Type B pancreatic cell (in vitro differentiated cells): ENCODE measurements around the gene KEL. TPM values are rescaled to one million over a fixed set of nuclear protein-coding genes. Genes with fewer than 3 reads are reported as not detected.

Source experiments
- DNase-seq: peaks from one replicate; pipeline ENCODE4 v3.0.0; 2021; ENCODE audit warnings: mixed read lengths; ENCODE audit not compliant: unreplicated experiment; ENCODE audit errors: extremely low spot score
- H3K27ac Mint-ChIP-seq: 2 replicates; pipeline ENCODE4 v1.8.0; 2021; ENCODE audit warnings: mild to moderate bottlenecking, mixed read lengths
- H3K27me3 Mint-ChIP-seq: 2 replicates; pipeline ENCODE4 v1.8.0; 2021; ENCODE audit warnings: mixed read lengths
- H3K36me3 Mint-ChIP-seq: 2 replicates; pipeline ENCODE4 v1.8.0; 2021; ENCODE audit warnings: mixed read lengths
- H3K4me1 Mint-ChIP-seq: one replicate; pipeline ENCODE4 v1.8.0; 2021; ENCODE audit warnings: mixed read lengths; ENCODE audit not compliant: unreplicated experiment
- H3K4me3 Mint-ChIP-seq: 2 replicates; pipeline ENCODE4 v1.8.0; 2021; ENCODE audit warnings: mild to moderate bottlenecking, mixed read lengths
- H3K9me3 Mint-ChIP-seq: 2 replicates; pipeline ENCODE4 v1.8.0; 2021; ENCODE audit warnings: mixed read lengths
- CTCF ChIP-seq: fragments of 200-600 bp; sonication (generic); conservative IDR thresholded peaks from 2 replicates; pipeline ENCODE4 v1.5.0; 2021; ENCODE audit warnings: antibody characterized with exemption, mild to moderate bottlenecking
- total RNA-seq: library from RNA; stranded (reverse); gene quantifications from 2 replicates; pipeline ENCODE4 v1.2.1, GENCODE V29; 2021; ENCODE audit warnings: low replicate concordance

The KEL gene
- total RNA-seq, 1 donor from 2014 or later, result 2.8 TPM

GRCh38 chr7:142933624-142934023, 28.5 kb downstream of the KEL start, which contains the start of gene TRPV5:
TRPV5 (minus strand) TSS chr7:142933746; CDS start chr7:142933459, 287 bp downstream.
- no peaks in the 10 kb centered on the region for H3K9me3 Mint-ChIP-seq
- no peaks in the 10 kb centered on the region for H3K4me1 Mint-ChIP-seq
- DNase-seq, result no peak
- peaks cover 9% of the 10 kb centered on the region for H3K27me3 Mint-ChIP-seq
- no peaks in the 10 kb centered on the region for H3K36me3 Mint-ChIP-seq
- H3K27ac Mint-ChIP-seq, result no peak within 1 kb of the TSS
- no peak within 1 kb of the TSS for H3K4me3 Mint-ChIP-seq
- TF ChIP-seq CTCF, result no peak

- H3K36me3 Mint-ChIP-seq, result no peaks in the 10 kb centered on the region
- no peak for TF ChIP-seq CTCF
- DNase-seq, result no peak
- H3K27ac Mint-ChIP-seq, result no peak overlapping the region
- no peak overlapping the region for H3K4me3 Mint-ChIP-seq
- H3K9me3 Mint-ChIP-seq, result no peaks in the 10 kb centered on the region
- peaks cover 8% of the 10 kb centered on the region for H3K27me3 Mint-ChIP-seq
- H3K4me1 Mint-ChIP-seq, result no peaks in the 10 kb centered on the region
Observed at GRCh38 chr7:142933092-142933475, 29.1 kb downstream of the KEL start.

DNA sequence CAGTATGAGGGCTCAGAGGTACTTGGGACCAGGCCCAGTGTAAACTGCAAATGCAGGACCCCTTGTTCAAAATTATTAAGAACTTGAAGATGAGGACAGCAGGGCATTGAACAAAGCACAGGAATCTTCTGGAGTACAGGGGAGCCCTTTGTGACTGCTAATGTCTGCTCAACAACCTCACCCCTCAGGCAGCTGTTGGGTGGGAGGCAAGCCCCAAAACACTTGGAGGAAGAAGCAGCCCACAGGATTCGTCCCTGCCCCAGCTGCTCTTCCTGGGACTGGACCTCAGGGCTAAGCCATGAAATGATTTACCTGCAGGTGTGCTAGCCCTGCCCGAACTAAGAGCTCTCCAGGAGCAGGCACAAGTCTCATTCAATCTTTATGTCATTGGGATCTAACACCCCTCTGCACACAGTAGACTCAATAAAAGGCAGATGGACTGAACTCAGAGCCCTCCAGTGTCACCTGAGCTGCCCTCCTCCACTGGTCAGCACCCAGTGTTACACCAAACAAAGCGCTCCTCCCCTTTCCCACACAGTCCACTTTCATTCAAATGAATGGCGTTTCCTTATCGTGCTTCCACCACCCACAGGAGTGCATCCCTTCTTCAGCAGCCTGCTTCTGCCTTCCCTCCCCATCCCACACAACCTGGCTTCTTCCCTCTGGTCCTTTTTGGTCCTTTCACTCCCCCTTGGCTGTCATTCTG, 29.6 kb downstream of the KEL start:
- peaks cover 8% of the 10 kb centered on the region for H3K27me3 Mint-ChIP-seq
- DNase-seq, result no peak
- no peaks in the 10 kb centered on the region for H3K4me1 Mint-ChIP-seq
- no peak overlapping the region for H3K4me3 Mint-ChIP-seq
- TF ChIP-seq CTCF, result no peak
- H3K36me3 Mint-ChIP-seq, result no peaks in the 10 kb centered on the region
- H3K9me3 Mint-ChIP-seq, result no peaks in the 10 kb centered on the region
- H3K27ac Mint-ChIP-seq, result no peak overlapping the region

DNA sequence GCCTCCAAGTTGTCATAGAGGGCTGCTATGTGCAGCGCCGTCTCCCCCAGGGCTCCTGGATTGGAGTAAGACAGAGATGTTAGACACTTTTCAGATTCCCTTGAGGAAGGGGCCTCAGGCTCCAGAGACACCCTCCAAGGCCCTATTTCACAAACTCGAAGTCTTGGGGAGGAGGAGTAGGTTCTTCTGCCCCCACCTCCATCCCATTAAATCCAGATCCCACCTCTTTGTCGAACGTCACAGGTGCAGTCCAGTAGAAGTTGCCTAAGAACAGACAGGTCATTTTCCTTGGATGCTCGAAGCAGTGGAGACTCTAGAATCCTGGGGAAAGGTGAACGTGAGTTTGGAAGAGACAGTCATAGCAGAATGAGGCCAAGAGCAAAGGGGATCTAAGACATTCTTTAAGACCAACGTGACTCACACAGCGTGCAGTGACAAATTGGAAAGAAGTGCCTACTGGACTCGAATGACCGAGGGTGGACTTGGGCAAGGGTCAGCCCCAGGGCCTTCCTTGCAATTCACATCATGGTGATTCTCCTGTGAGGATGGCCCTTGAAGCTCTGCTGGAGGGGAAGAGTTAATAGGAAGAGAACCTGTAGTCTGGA, 31.9 kb downstream of the KEL start:
- no peaks in the 10 kb centered on the region for H3K4me1 Mint-ChIP-seq
- no peak overlapping the region for H3K4me3 Mint-ChIP-seq

DNA sequence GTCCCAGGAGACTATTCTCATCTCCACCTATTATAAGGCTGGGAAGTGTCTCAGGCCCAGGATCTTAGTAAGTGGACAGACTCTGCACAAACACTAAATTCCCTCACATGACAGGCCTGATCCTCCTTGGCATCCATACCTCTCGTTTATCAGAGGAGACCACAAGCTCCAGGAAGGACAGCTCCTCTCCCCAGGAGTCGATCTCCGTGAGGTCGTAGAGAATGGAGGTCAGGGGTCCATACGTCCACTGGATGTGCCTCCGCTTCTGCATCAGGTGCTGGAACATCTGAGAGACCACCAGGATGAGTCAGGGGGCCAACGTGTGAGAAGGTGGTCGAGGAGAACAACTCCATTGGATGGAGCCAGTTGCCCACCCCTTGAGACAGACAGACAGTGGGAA, 34.2 kb downstream of the KEL start:
- Mint-ChIP-seq H3K4me1 (no peaks in the 10 kb centered on the region), H3K27me3 (peaks cover 7% of the 10 kb centered on the region), H3K36me3 (no peaks in the 10 kb centered on the region), H3K27ac (no peak overlapping the region), H3K4me3 (no peak overlapping the region), H3K9me3 (peaks cover 5% of the 10 kb centered on the region)
- no peak for DNase-seq
- no peak for TF ChIP-seq CTCF

More for the DNA sequence above, 31.9 kb downstream of the KEL start:
- Mint-ChIP-seq H3K9me3 (peaks cover 5% of the 10 kb centered on the region), H3K36me3 (no peaks in the 10 kb centered on the region), H3K27me3 (peaks cover 8% of the 10 kb centered on the region), H3K27ac (no peak overlapping the region)
- no peak for TF ChIP-seq CTCF
- DNase-seq, result no peak
